Measurements from ENCODE around the gene RAB20.

DNA sequence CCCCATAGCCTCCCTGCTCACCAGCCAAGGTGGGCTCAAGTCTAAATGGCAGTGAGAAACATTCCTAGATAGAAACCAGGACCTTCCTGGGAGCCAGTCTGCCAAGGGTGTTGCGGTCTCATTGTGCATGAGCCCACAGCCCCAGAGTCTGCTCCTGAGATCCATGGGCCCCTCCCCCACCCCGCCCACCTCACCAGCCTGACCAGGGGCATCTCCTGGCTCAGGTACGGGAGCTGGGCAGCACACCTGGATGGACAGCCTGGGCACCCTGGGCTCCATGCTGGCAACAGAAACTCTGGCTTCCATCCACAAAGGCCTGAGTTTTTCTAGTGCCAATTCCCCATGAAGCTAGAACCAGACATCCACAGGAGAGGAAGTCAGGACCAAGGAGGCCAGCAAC lies 65.6 kb downstream of the RAB20 start:
- TF ChIP-seq, protein P1, sequence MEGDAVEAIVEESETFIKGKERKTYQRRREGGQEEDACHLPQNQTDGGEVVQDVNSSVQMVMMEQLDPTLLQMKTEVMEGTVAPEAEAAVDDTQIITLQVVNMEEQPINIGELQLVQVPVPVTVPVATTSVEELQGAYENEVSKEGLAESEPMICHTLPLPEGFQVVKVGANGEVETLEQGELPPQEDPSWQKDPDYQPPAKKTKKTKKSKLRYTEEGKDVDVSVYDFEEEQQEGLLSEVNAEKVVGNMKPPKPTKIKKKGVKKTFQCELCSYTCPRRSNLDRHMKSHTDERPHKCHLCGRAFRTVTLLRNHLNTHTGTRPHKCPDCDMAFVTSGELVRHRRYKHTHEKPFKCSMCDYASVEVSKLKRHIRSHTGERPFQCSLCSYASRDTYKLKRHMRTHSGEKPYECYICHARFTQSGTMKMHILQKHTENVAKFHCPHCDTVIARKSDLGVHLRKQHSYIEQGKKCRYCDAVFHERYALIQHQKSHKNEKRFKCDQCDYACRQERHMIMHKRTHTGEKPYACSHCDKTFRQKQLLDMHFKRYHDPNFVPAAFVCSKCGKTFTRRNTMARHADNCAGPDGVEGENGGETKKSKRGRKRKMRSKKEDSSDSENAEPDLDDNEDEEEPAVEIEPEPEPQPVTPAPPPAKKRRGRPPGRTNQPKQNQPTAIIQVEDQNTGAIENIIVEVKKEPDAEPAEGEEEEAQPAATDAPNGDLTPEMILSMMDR (IDR thresholded peaks at IDR 0.05): no peak
- no peak for TF ChIP-seq POLR2A (IDR thresholded peaks at IDR 0.05)

Data from testis (tissue), 2 donors.